ENCODE data around the gene MKLN1. TPM values are rescaled to one million over a fixed set of nuclear protein-coding genes. Genes with fewer than 3 reads are reported as not detected.
"Not testable (repeated sequence)": the region's sequence is repeated elsewhere in the genome, so short reads cannot be mapped to it uniquely, and the experiment has no call there.

MKLN1 gene
- total RNA-seq, 2 experiments from 2014 or later = 12.1 to 56.6 TPM

- peak overlapping the region; percentile 95 for H3K4me2 ChIP-seq (ENCODE audit: low read length)
These were observed 2.6 kb downstream of the MKLN1 start for GRCh38 chr7:131330299-131330698.

DNA sequence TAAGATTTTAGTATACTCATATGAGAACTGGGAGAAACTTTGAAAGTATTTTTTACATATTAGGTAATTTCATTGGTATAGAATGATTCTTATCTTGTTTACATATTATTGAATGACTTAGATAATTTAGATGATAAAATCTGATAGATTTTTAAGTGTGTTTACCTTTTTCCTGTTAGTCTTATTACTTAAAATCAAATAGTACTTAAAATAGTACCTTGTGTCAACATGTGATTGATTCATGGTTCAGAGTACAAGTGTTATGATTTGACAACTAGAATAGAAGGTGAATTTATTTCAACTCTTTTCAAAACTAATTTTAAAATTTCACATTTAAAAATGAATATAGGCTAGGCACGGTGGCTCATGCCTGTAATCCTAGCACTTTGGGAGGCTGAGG lies 4.1 kb downstream of the MKLN1 start:
- BruUV-seq (replicated peaks) = no TSS peak
- TF ChIP-seq CTCF (conservative IDR thresholded peaks at IDR 0.05; ENCODE audit: low read length) (no peak), EZH2phosphoT487 (IDR thresholded peaks at IDR 0.05; ENCODE audit: borderline replicate concordance, low read depth, low read length) (no peak)
- POLR2A ChIA-PET = interaction anchor here (0.8 to 1.6 kb wide), 3 partner anchors 8 to 222 kb away, joined by 3 to 6 read pairs (median 3); no protein-coding TSS in a partner anchor
- DNase-seq (ENCODE audit: low spot score) = no peak
- Histone ChIP-seq H3K4me2 (ENCODE audit: low read length) (no peak overlapping the region), H3K9me3 (ENCODE audit: low read length) (peaks cover 16% of the 10 kb centered on the region), H2AFZ (ENCODE audit: low read length) (no peak overlapping the region), H3K27ac (ENCODE audit: low read depth, low read length, poor library complexity, severe bottlenecking) (no peak overlapping the region), H4K20me1 (ENCODE audit: insufficient read depth, low read length) (peaks cover 9% of the 10 kb centered on the region), H3K79me2 (ENCODE audit: insufficient read depth, low read depth, low read length) (peaks cover 91% of the 10 kb centered on the region), H3K4me1 (ENCODE audit: insufficient read depth, low read length, poor library complexity, severe bottlenecking) (peaks cover 28% of the 10 kb centered on the region), H3K9me2 (ENCODE audit: insufficient read depth, low read length) (no peaks in the 10 kb centered on the region), H3K36me3 (ENCODE audit: insufficient read depth, low read length) (peaks cover 37% of the 10 kb centered on the region), H3K4me3 (ENCODE audit: low read depth, low read length, poor library complexity, severe bottlenecking) (no peak overlapping the region)
- CTCF ChIA-PET (ENCODE audit: unreplicated experiment) = no interaction called here
- intact Hi-C loops (cut with micrococcal nuclease; ENCODE audit: unreplicated experiment) = loop anchor here (5.0 kb wide), 1 partner anchor 55 kb away; no protein-coding TSS in a partner anchor

More at GRCh38 chr7:131330299-131330698, 2.6 kb downstream of the MKLN1 start:
- Histone ChIP-seq H3K4me3 (ENCODE audit: low read depth, low read length, poor library complexity, severe bottlenecking) (peak overlapping the region; percentile 99), H3K9me3 (ENCODE audit: low read length) (peaks cover 2% of the 10 kb centered on the region; the same call in 1 of the 2 replicates), H4K20me1 (ENCODE audit: insufficient read depth, low read length) (peaks cover 9% of the 10 kb centered on the region), H3K36me3 (ENCODE audit: insufficient read depth, low read length) (peaks cover 22% of the 10 kb centered on the region), H3K27ac (ENCODE audit: low read depth, low read length, poor library complexity, severe bottlenecking) (peak overlapping the region; percentile 72), H3K79me2 (ENCODE audit: insufficient read depth, low read depth, low read length) (peaks cover 76% of the 10 kb centered on the region), H3K9me2 (ENCODE audit: insufficient read depth, low read length) (no peaks in the 10 kb centered on the region), H2AFZ (ENCODE audit: low read length) (no peak overlapping the region), H3K4me1 (ENCODE audit: insufficient read depth, low read length, poor library complexity, severe bottlenecking) (peaks cover 30% of the 10 kb centered on the region)
- no peak for DNase-seq (ENCODE audit: low spot score)
- CTCF ChIA-PET (ENCODE audit: unreplicated experiment) = no interaction called here
- no peak for TF ChIP-seq CTCF (conservative IDR thresholded peaks at IDR 0.05; ENCODE audit: low read length)
- no peak for TF ChIP-seq EZH2phosphoT487 (IDR thresholded peaks at IDR 0.05; ENCODE audit: borderline replicate concordance, low read depth, low read length)
- TSS peak; percentile 40 for BruUV-seq (replicated peaks)
- POLR2A ChIA-PET = interaction anchor here (0.7 to 1.6 kb wide), 5 partner anchors 14 to 166 kb away, joined by 3 to 6 read pairs (median 3); no protein-coding TSS in a partner anchor
- intact Hi-C loops (cut with micrococcal nuclease; ENCODE audit: unreplicated experiment) = loop anchor here (5.0 kb wide), 1 partner anchor 57 kb away; no protein-coding TSS in a partner anchor

- peaks cover 100% of the 10 kb centered on the region for H3K79me2 ChIP-seq (ENCODE audit: insufficient read depth, low read depth, low read length)
- H4K20me1 ChIP-seq (ENCODE audit: insufficient read depth, low read length); H2AFZ ChIP-seq (ENCODE audit: low read length); H3K4me3 ChIP-seq (ENCODE audit: low read depth, low read length, poor library complexity, severe bottlenecking); POLR2A ChIA-PET; BruUV-seq (replicated peaks); CTCF ChIA-PET (ENCODE audit: unreplicated experiment); H3K27ac ChIP-seq (ENCODE audit: low read depth, low read length, poor library complexity, severe bottlenecking); H3K4me2 ChIP-seq (ENCODE audit: low read length); H3K9me2 ChIP-seq (ENCODE audit: insufficient read depth, low read length); DNase-seq (ENCODE audit: low spot score): not testable (repeated sequence)
- peaks cover 22% of the 10 kb centered on the region for H3K9me3 ChIP-seq (ENCODE audit: low read length)
- peaks cover 37% of the 10 kb centered on the region for H3K36me3 ChIP-seq (ENCODE audit: insufficient read depth, low read length)
- H3K4me1 ChIP-seq (ENCODE audit: insufficient read depth, low read length, poor library complexity, severe bottlenecking) = peaks cover 25% of the 10 kb centered on the region
- intact Hi-C loops (cut with micrococcal nuclease; ENCODE audit: unreplicated experiment) = loop anchor here (5.0 kb wide), 1 partner anchor 55 kb away; no protein-coding TSS in a partner anchor
These were observed 5.1 kb downstream of the MKLN1 start for GRCh38 chr7:131332729-131333128.
